Epithelial cell of esophagus (primary cell): ENCODE measurements around the gene ELK1.

Source experiments
- DNase-seq: peaks from one replicate; pipeline ENCODE4 v3.0.0; 2010; ENCODE audit warnings: low read depth
- H3K4me3 ChIP-seq: 2 replicates; pipeline ENCODE4 v1.5.1; 2011; ENCODE audit warnings: mild to moderate bottlenecking, low read length, control low read depth
- CTCF ChIP-seq: IDR thresholded peaks from 2 replicates; pipeline ENCODE4 v1.5.1; 2011; ENCODE audit warnings: low read depth, mild to moderate bottlenecking, low read length, control low read depth, inconsistent platforms; ENCODE audit not compliant: insufficient read depth; ENCODE audit errors: missing control alignments

Gene ELK1

GRCh38 chrX:47658301-47658683 lies 7.9 kb upstream of the ELK1 start:
- DNase-seq, result no peak
- no peak for TF ChIP-seq CTCF
- peak overlapping the region; percentile 77 for H3K4me3 ChIP-seq

- TF ChIP-seq CTCF, result no peak
- peak overlapping the region; percentile 46 for H3K4me3 ChIP-seq
- no peak for DNase-seq
Observed at GRCh38 chrX:47651043-47651905, 911 bp upstream of the ELK1 start.

GRCh38 chrX:47649781-47650163 lies 591 bp downstream of the ELK1 start:
- TF ChIP-seq CTCF, result no peak
- DNase-seq, result no peak
- peak overlapping the region; percentile 65 for H3K4me3 ChIP-seq

- H3K4me3 ChIP-seq, result peak overlapping the region; percentile 65
- no peak for TF ChIP-seq CTCF
- DNase-seq, result no peak
Observed at GRCh38 chrX:47649271-47649670, 1.1 kb downstream of the ELK1 start.

GRCh38 chrX:47648376-47648775 lies 2.0 kb downstream of the ELK1 start:
- DNase-seq, result no peak
- H3K4me3 ChIP-seq, result no peak overlapping the region
- TF ChIP-seq CTCF, result no peak

GRCh38 chrX:47646636-47647035 lies 3.7 kb downstream of the ELK1 start:
- no peak for DNase-seq
- TF ChIP-seq CTCF, result no peak
- H3K4me3 ChIP-seq, result no peak overlapping the region

GRCh38 chrX:47645530-47645929 lies 4.8 kb downstream of the ELK1 start:
- no peak overlapping the region for H3K4me3 ChIP-seq
- TF ChIP-seq CTCF, result no peak
- DNase-seq, result peak; percentile 34
